Glomerular visceral epithelial cell (primary cell): ENCODE measurements around the gene TUBB2A.
"Not testable (repeated sequence)": the region's sequence is repeated elsewhere in the genome, so short reads cannot be mapped to it uniquely, and the experiment has no call there.

Experiments used
- DNase-seq: peaks from one replicate; pipeline ENCODE4 v3.0.0-alpha.2; 2016; ENCODE audit errors: extremely low spot score

The TUBB2A gene

GRCh38 chr6:3157131-3157933 is at the start of gene TUBB2A:
Gene TUBB2A (minus strand): TSS chr6:3157544. CDS start chr6:3157463, 81 bp downstream.
- DNase-seq = peak; percentile 87

- no peak for DNase-seq
Measured at GRCh38 chr6:3206339-3207015, 49.1 kb upstream of the TUBB2A start.

- peak; percentile 77 for DNase-seq
Measured at GRCh38 chr6:3205913-3206312, 48.6 kb upstream of the TUBB2A start.

- no peak for DNase-seq
Measured at GRCh38 chr6:3204921-3205320, 47.6 kb upstream of the TUBB2A start.

- DNase-seq = peak; percentile 35
Measured at GRCh38 chr6:3202999-3203696, 45.8 kb upstream of the TUBB2A start.

- no peak for DNase-seq
Measured at GRCh38 chr6:3201388-3201787, 44.0 kb upstream of the TUBB2A start.

GRCh38 chr6:3200682-3201081 is 43.3 kb upstream of the TUBB2A start:
- DNase-seq = no peak

- no peak for DNase-seq
Measured at GRCh38 chr6:3199382-3199781, 42.0 kb upstream of the TUBB2A start.

GRCh38 chr6:3197734-3198133 is 40.4 kb upstream of the TUBB2A start:
- not testable (repeated sequence) for DNase-seq

- no peak for DNase-seq
Measured at GRCh38 chr6:3196770-3197169, 39.4 kb upstream of the TUBB2A start.

GRCh38 chr6:3195695-3196497 is 38.6 kb upstream of the TUBB2A start:
- DNase-seq = no peak

- DNase-seq = no peak
Measured at GRCh38 chr6:3195420-3195694, 38.0 kb upstream of the TUBB2A start.

GRCh38 chr6:3194535-3195419 is 37.4 kb upstream of the TUBB2A start:
- no peak for DNase-seq

GRCh38 chr6:3193102-3193849 is 35.9 kb upstream of the TUBB2A start:
- no peak for DNase-seq

- DNase-seq = no peak
Measured at GRCh38 chr6:3190779-3191178, 33.4 kb upstream of the TUBB2A start.

GRCh38 chr6:3190056-3190455 is 32.7 kb upstream of the TUBB2A start:
- DNase-seq = no peak

- not testable (repeated sequence) for DNase-seq
Measured at GRCh38 chr6:3189192-3189591, 31.8 kb upstream of the TUBB2A start.

- no peak for DNase-seq
Measured at GRCh38 chr6:3188262-3188661, 30.9 kb upstream of the TUBB2A start.

GRCh38 chr6:3186974-3187382 is 29.6 kb upstream of the TUBB2A start:
- no peak for DNase-seq

- DNase-seq = no peak
Measured at GRCh38 chr6:3183066-3183465, 25.7 kb upstream of the TUBB2A start.
